ENCODE data around the gene TSSK3.

- TF ChIP-seq CTCF (conservative IDR thresholded peaks at IDR 0.05; ENCODE audit: low read depth, low read length), result no peak
- no peak for TF ChIP-seq EZH2 (IDR thresholded peaks at IDR 0.05; ENCODE audit: low read length, unreplicated experiment)
- no peak for TF ChIP-seq EZH2phosphoT487 (IDR thresholded peaks at IDR 0.05; ENCODE audit: borderline replicate concordance, low read length)
These were observed 48.9 kb downstream of the TSSK3 start for GRCh38 chr1:32411261-32411660.
